HepG2 (cell line): ENCODE data around the gene HSD17B2. TPM values are rescaled to one million over a fixed set of nuclear protein-coding genes. Genes with fewer than 3 reads are reported as not detected.

Experiments used
- CBFB ChIP-seq: sonication (generic); formaldehyde crosslinking; IDR thresholded peaks from 2 replicates; pipeline ENCODE4 v1.4.0; 2020; ENCODE audit warnings: missing genetic modification reagents
- FOSL1 ChIP-seq: sonication (generic); formaldehyde crosslinking; IDR thresholded peaks from 2 replicates; pipeline ENCODE4 v1.9.0; 2021; ENCODE audit warnings: missing genetic modification reagents, borderline replicate concordance
- HMGXB3 ChIP-seq: sonication (generic); formaldehyde crosslinking; IDR thresholded peaks from 2 replicates; pipeline ENCODE4 v1.4.0; 2020; ENCODE audit warnings: missing genetic modification reagents, borderline replicate concordance
- JUNB ChIP-seq: sonication (generic); formaldehyde crosslinking; IDR thresholded peaks from 2 replicates; pipeline ENCODE4 v1.8.0; 2022; ENCODE audit warnings: missing genetic modification reagents, mild to moderate bottlenecking, borderline replicate concordance
- KAT8 ChIP-seq: IDR thresholded peaks from 2 replicates; pipeline ENCODE4 v1.6.1; 2016; ENCODE audit warnings: missing genetic modification reagents, missing compliant biosample characterization
- KDM1A ChIP-seq: IDR thresholded peaks from 2 replicates; pipeline ENCODE4 v1.6.1; 2016; ENCODE audit warnings: missing compliant biosample characterization
- KDM4B ChIP-seq: sonication (generic); formaldehyde crosslinking; IDR thresholded peaks from 2 replicates; pipeline ENCODE4 v1.4.0; 2020; ENCODE audit warnings: missing genetic modification reagents
- KLF16 ChIP-seq, 2 experiments: sonication (generic) in 1 of 2; formaldehyde crosslinking in 1 of 2; IDR thresholded peaks; 2 replicates each; pipeline versions ENCODE4 v1.6.1 to v1.8.0; 2016 to 2023; ENCODE audit warnings: missing genetic modification reagents in 2 of 2, missing compliant biosample characterization in 1 of 2
- MEIS1 ChIP-seq: sonication (generic); formaldehyde crosslinking; IDR thresholded peaks from 2 replicates; pipeline ENCODE4 v1.9.0; 2021; ENCODE audit warnings: mild to moderate bottlenecking, missing genetic modification reagents, moderate library complexity, borderline replicate concordance
- NFATC3 ChIP-seq: sonication (generic); formaldehyde crosslinking; IDR thresholded peaks from 2 replicates; pipeline ENCODE4 v1.5.1; 2020; ENCODE audit warnings: mild to moderate bottlenecking, missing genetic modification reagents
- RELA ChIP-seq: sonication (generic); formaldehyde crosslinking; IDR thresholded peaks from 2 replicates; pipeline ENCODE4 v1.4.0; 2020; ENCODE audit warnings: missing genetic modification reagents
- SALL1 ChIP-seq: sonication (generic); formaldehyde crosslinking; IDR thresholded peaks from 2 replicates; pipeline ENCODE4 v1.8.0; 2022; ENCODE audit warnings: mild to moderate bottlenecking, missing genetic modification reagents
- SATB2 ChIP-seq: sonication (generic); formaldehyde crosslinking; IDR thresholded peaks from 2 replicates; pipeline ENCODE4 v1.5.0; 2020; ENCODE audit warnings: missing genetic modification reagents
- SIX4 ChIP-seq: sonication (generic); formaldehyde crosslinking; IDR thresholded peaks from 2 replicates; pipeline ENCODE4 v1.4.0; 2020; ENCODE audit warnings: missing genetic modification reagents
- TFDP2 ChIP-seq: sonication (generic); formaldehyde crosslinking; IDR thresholded peaks from 2 replicates; pipeline ENCODE4 v1.4.0; 2020; ENCODE audit warnings: missing genetic modification reagents
- ZBTB1 ChIP-seq: sonication (generic); formaldehyde crosslinking; IDR thresholded peaks from 2 replicates; pipeline ENCODE4 v1.4.0; 2020; ENCODE audit warnings: missing genetic modification reagents, borderline replicate concordance
- ZNF230 ChIP-seq: sonication (generic); formaldehyde crosslinking; IDR thresholded peaks from 2 replicates; pipeline ENCODE4 v1.4.0; 2020; ENCODE audit warnings: mild to moderate bottlenecking, missing genetic modification reagents
- ZNF296 ChIP-seq: sonication (generic); formaldehyde crosslinking; conservative IDR thresholded peaks from 2 replicates; pipeline ENCODE4 v1.5.0; 2020; ENCODE audit warnings: mild to moderate bottlenecking, missing genetic modification reagents
- ZNF672 ChIP-seq: sonication (generic); formaldehyde crosslinking; IDR thresholded peaks from 2 replicates; pipeline ENCODE4 v1.8.1; 2022; ENCODE audit warnings: missing genetic modification reagents
- ZNF782 ChIP-seq: sonication (generic); formaldehyde crosslinking; IDR thresholded peaks from 2 replicates; pipeline ENCODE4 v1.4.0; 2020; ENCODE audit warnings: missing genetic modification reagents, mild to moderate bottlenecking, borderline replicate concordance
- polyA plus RNA-seq, 8 experiments: library from polyadenylated mRNA; depleted of rRNA in 3 of 8; stranded (reverse) in 7 of 8; unstranded in 1 of 8; fragments of >200 nt; fragmentation: Illumina TruSeq in 4 of 8; extraction: Trizol in 4 of 8; gene quantifications; 2 replicates each; pipeline versions ENCODE4 v1.2.1 to v1.2.3, GENCODE V29; 2011 to 2016; ENCODE audit warnings: low read depth in 4 of 8, missing spikeins in 1 of 8, mixed read lengths in 1 of 8; ENCODE audit not compliant: insufficient read depth in 1 of 8
- total RNA-seq, 5 experiments: library from RNA; depleted of rRNA; stranded (reverse); fragments of >200 nt; fragmentation: Illumina TruSeq; extraction: Trizol; gene quantifications; 2 replicates each; pipeline ENCODE4 v1.2.3, GENCODE V29; 2016; ENCODE audit warnings: low read depth in 1 of 5
- TF ChIP-seq, protein P1 (sequence below): sonication (generic); formaldehyde crosslinking; IDR thresholded peaks from 2 replicates; pipeline ENCODE4 v1.4.0; 2020; ENCODE audit warnings: low read depth, missing genetic modification reagents

HSD17B2 gene
- total and polyA plus RNA-seq, 2 of the 13 experiments (the other 11 are each of a cell fraction or from before 2014, with no cell fraction given) = 26.3 to 69.3 TPM

GRCh38 chr16:82083710-82084353, 48.8 kb downstream of the HSD17B2 start (continued):
- TF ChIP-seq MEIS1 (CRISPR knock-in tag) (no peak), RELA (CRISPR knock-in tag) (no peak), ZNF782 (CRISPR knock-in tag) (no peak), ZNF230 (CRISPR knock-in tag) (no peak), NFATC3 (CRISPR knock-in tag) (no peak), HMGXB3 (CRISPR knock-in tag) (0 out of 2 replicates have a peak, but pooled peaks have one; percentile 12), ZNF296 (CRISPR knock-in tag) (no peak), KDM1A (CRISPR knock-in tag) (no peak), TFDP2 (CRISPR knock-in tag) (no peak), SALL1 (CRISPR knock-in tag) (peak; percentile 30; the same call in 1 of the 2 replicates), JUNB (CRISPR knock-in tag) (0 out of 2 replicates have a peak, but pooled peaks have one; percentile 16), KLF16 (CRISPR knock-in tag; IDR thresholded peaks at IDR 0.05) (no peak), ZBTB1 (no peak), KAT8 (CRISPR knock-in tag) (peak; percentile 37; the same call in 1 of the 2 replicates), CBFB (CRISPR knock-in tag) (no peak), KDM4B (no peak), SIX4 (no peak), FOSL1 (CRISPR knock-in tag) (no peak), ZNF672 (CRISPR knock-in tag) (no peak), SATB2 (no peak)
- TF ChIP-seq, protein P1, sequence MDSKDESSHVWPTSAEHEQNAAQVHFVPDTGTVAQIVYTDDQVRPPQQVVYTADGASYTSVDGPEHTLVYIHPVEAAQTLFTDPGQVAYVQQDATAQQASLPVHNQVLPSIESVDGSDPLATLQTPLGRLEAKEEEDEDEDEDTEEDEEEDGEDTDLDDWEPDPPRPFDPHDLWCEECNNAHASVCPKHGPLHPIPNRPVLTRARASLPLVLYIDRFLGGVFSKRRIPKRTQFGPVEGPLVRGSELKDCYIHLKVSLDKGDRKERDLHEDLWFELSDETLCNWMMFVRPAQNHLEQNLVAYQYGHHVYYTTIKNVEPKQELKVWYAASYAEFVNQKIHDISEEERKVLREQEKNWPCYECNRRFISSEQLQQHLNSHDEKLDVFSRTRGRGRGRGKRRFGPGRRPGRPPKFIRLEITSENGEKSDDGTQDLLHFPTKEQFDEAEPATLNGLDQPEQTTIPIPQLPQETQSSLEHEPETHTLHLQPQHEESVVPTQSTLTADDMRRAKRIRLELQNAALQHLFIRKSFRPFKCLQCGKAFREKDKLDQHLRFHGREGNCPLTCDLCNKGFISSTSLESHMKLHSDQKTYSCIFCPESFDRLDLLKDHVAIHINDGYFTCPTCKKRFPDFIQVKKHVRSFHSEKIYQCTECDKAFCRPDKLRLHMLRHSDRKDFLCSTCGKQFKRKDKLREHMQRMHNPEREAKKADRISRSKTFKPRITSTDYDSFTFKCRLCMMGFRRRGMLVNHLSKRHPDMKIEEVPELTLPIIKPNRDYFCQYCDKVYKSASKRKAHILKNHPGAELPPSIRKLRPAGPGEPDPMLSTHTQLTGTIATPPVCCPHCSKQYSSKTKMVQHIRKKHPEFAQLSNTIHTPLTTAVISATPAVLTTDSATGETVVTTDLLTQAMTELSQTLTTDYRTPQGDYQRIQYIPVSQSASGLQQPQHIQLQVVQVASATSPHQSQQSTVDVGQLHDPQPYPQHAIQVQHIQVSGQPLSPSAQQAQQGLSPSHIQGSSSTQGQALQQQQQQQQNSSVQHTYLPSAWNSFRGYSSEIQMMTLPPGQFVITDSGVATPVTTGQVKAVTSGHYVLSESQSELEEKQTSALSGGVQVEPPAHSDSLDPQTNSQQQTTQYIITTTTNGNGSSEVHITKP (CRISPR knock-in tag) = no peak
